ENCODE measurements around the gene TTC3.

DNA sequence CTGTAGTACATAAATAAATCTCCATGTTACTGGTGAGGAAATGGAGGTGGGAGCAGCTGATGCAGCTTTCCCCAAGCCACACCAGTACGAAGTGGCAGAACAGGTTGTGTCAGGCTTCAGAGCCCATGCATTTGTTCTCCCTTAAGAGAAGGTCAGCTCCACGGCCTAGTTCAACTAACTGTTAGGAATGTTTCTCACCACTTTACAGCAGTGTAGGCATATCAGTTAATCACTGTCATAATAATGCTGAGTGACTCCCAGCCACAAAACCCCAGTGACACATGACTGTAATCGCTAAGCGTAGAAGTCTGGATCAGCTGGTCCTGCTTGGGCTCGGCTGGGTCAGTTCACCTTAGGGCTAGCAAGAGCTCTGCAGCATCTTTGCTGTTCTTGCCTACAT lies 103.7 kb downstream of the TTC3 start:
- TF ChIP-seq, protein P1, sequence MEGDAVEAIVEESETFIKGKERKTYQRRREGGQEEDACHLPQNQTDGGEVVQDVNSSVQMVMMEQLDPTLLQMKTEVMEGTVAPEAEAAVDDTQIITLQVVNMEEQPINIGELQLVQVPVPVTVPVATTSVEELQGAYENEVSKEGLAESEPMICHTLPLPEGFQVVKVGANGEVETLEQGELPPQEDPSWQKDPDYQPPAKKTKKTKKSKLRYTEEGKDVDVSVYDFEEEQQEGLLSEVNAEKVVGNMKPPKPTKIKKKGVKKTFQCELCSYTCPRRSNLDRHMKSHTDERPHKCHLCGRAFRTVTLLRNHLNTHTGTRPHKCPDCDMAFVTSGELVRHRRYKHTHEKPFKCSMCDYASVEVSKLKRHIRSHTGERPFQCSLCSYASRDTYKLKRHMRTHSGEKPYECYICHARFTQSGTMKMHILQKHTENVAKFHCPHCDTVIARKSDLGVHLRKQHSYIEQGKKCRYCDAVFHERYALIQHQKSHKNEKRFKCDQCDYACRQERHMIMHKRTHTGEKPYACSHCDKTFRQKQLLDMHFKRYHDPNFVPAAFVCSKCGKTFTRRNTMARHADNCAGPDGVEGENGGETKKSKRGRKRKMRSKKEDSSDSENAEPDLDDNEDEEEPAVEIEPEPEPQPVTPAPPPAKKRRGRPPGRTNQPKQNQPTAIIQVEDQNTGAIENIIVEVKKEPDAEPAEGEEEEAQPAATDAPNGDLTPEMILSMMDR (IDR thresholded peaks at IDR 0.05; ENCODE audit: insufficient read depth, low read length): no peak
- TF ChIP-seq POLR2AphosphoS5 (IDR thresholded peaks at IDR 0.05; ENCODE audit: low read depth): no peak
- TF ChIP-seq GABPA (IDR thresholded peaks at IDR 0.05; ENCODE audit: low read depth): no peak
- TF ChIP-seq, protein P2, sequence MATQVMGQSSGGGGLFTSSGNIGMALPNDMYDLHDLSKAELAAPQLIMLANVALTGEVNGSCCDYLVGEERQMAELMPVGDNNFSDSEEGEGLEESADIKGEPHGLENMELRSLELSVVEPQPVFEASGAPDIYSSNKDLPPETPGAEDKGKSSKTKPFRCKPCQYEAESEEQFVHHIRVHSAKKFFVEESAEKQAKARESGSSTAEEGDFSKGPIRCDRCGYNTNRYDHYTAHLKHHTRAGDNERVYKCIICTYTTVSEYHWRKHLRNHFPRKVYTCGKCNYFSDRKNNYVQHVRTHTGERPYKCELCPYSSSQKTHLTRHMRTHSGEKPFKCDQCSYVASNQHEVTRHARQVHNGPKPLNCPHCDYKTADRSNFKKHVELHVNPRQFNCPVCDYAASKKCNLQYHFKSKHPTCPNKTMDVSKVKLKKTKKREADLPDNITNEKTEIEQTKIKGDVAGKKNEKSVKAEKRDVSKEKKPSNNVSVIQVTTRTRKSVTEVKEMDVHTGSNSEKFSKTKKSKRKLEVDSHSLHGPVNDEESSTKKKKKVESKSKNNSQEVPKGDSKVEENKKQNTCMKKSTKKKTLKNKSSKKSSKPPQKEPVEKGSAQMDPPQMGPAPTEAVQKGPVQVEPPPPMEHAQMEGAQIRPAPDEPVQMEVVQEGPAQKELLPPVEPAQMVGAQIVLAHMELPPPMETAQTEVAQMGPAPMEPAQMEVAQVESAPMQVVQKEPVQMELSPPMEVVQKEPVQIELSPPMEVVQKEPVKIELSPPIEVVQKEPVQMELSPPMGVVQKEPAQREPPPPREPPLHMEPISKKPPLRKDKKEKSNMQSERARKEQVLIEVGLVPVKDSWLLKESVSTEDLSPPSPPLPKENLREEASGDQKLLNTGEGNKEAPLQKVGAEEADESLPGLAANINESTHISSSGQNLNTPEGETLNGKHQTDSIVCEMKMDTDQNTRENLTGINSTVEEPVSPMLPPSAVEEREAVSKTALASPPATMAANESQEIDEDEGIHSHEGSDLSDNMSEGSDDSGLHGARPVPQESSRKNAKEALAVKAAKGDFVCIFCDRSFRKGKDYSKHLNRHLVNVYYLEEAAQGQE (IDR thresholded peaks at IDR 0.05; ENCODE audit: insufficient replicate concordance, low read depth): no peak
- no peak for TF ChIP-seq SPI1 (IDR thresholded peaks at IDR 0.05; ENCODE audit: borderline replicate concordance, low read depth)

Data from HL-60 (cell line).